ENCODE results near the gene CPN1. TPM values are rescaled to one million over a fixed set of nuclear protein-coding genes. Genes with fewer than 3 reads are reported as not detected.
A peak's percentile ranks its signal among the peaks of the same experiment; 100 is the strongest.

CPN1 gene
- total RNA-seq, 1 experiment from 2014 or later, result not detected

- Mint-ChIP-seq H3K27ac (ENCODE audit: low read depth, unreplicated experiment) (peak overlapping the region; percentile 79), H3K9me3 (ENCODE audit: unreplicated experiment) (no peaks in the 10 kb centered on the region), H3K36me3 (ENCODE audit: insufficient read depth, unreplicated experiment) (peaks cover 4% of the 10 kb centered on the region), H3K4me3 (ENCODE audit: unreplicated experiment) (peak overlapping the region; percentile 94), H3K27me3 (ENCODE audit: insufficient read depth, unreplicated experiment) (no peaks in the 10 kb centered on the region), H3K4me1 (ENCODE audit: insufficient read depth, unreplicated experiment) (peaks cover 45% of the 10 kb centered on the region)
- BruUV-seq (replicated peaks), result no TSS peak
- ChIA-PET POLR2A (interaction anchor here (0.6 to 23.3 kb wide), 14 partner anchors 13 to 352 kb away, joined by 3 to 547 read pairs (median 9); partner anchors contain the start of gene ERLIN1), CTCF (interaction anchor here (0.8 to 7.9 kb wide), 8 partner anchors 13 to 162 kb away, joined by 3 to 92 read pairs (median 8); no protein-coding TSS in a partner anchor)
- TF ChIP-seq, protein P1, sequence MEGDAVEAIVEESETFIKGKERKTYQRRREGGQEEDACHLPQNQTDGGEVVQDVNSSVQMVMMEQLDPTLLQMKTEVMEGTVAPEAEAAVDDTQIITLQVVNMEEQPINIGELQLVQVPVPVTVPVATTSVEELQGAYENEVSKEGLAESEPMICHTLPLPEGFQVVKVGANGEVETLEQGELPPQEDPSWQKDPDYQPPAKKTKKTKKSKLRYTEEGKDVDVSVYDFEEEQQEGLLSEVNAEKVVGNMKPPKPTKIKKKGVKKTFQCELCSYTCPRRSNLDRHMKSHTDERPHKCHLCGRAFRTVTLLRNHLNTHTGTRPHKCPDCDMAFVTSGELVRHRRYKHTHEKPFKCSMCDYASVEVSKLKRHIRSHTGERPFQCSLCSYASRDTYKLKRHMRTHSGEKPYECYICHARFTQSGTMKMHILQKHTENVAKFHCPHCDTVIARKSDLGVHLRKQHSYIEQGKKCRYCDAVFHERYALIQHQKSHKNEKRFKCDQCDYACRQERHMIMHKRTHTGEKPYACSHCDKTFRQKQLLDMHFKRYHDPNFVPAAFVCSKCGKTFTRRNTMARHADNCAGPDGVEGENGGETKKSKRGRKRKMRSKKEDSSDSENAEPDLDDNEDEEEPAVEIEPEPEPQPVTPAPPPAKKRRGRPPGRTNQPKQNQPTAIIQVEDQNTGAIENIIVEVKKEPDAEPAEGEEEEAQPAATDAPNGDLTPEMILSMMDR (IDR thresholded peaks at IDR 0.05; ENCODE audit: unreplicated experiment), result no peak
- intact Hi-C loops (cut with micrococcal nuclease), result loop anchor here (5.0 to 10.0 kb wide), 3 partner anchors 40 to 177 kb away; partner anchors contain the start of gene ERLIN1
- DNase-seq (ENCODE audit: unreplicated experiment), result no peak
Measured at GRCh38 chr10:100007231-100008141, 74.2 kb downstream of the CPN1 start.

GRCh38 chr10:100006243-100006886 is 75.3 kb downstream of the CPN1 start:
- peak; percentile 91 for DNase-seq (ENCODE audit: unreplicated experiment)
- H3K27me3 Mint-ChIP-seq (ENCODE audit: insufficient read depth, unreplicated experiment), result no peaks in the 10 kb centered on the region
- H3K4me1 Mint-ChIP-seq (ENCODE audit: insufficient read depth, unreplicated experiment), result peaks cover 52% of the 10 kb centered on the region
- peak overlapping the region; percentile 94 for H3K4me3 Mint-ChIP-seq (ENCODE audit: unreplicated experiment)
- intact Hi-C loops (cut with micrococcal nuclease), result loop anchor here (1.0 to 10.0 kb wide), 4 partner anchors 29 to 178 kb away; partner anchors contain the start of gene ERLIN1
- POLR2A ChIA-PET, result interaction anchor here (0.7 to 23.3 kb wide), 15 partner anchors 10 to 351 kb away, joined by 3 to 547 read pairs (median 7); partner anchors contain the start of genes COX15, CUTC and ERLIN1
- CTCF ChIA-PET, result interaction anchor here (0.6 to 7.9 kb wide), 8 partner anchors 23 to 628 kb away, joined by 3 to 92 read pairs (median 4); no protein-coding TSS in a partner anchor
- no TSS peak for BruUV-seq (replicated peaks)
- H3K27ac Mint-ChIP-seq (ENCODE audit: low read depth, unreplicated experiment), result peak overlapping the region; percentile 91
- no peaks in the 10 kb centered on the region for H3K9me3 Mint-ChIP-seq (ENCODE audit: unreplicated experiment)
- TF ChIP-seq, protein P1 (IDR thresholded peaks at IDR 0.05; ENCODE audit: unreplicated experiment), result no peak
- H3K36me3 Mint-ChIP-seq (ENCODE audit: insufficient read depth, unreplicated experiment), result peaks cover 4% of the 10 kb centered on the region

- Mint-ChIP-seq H3K4me3 (ENCODE audit: unreplicated experiment) (peak overlapping the region; percentile 94), H3K4me1 (ENCODE audit: insufficient read depth, unreplicated experiment) (peaks cover 44% of the 10 kb centered on the region), H3K9me3 (ENCODE audit: unreplicated experiment) (no peaks in the 10 kb centered on the region), H3K27ac (ENCODE audit: low read depth, unreplicated experiment) (peak overlapping the region; percentile 91), H3K36me3 (ENCODE audit: insufficient read depth, unreplicated experiment) (peaks cover 4% of the 10 kb centered on the region), H3K27me3 (ENCODE audit: insufficient read depth, unreplicated experiment) (no peaks in the 10 kb centered on the region)
- no TSS peak for BruUV-seq (replicated peaks)
- TF ChIP-seq, protein P1 (IDR thresholded peaks at IDR 0.05; ENCODE audit: unreplicated experiment), result no peak
- DNase-seq (ENCODE audit: unreplicated experiment), result no peak
- ChIA-PET CTCF (interaction anchor here (1.2 to 7.9 kb wide), 4 partner anchors 21 to 41 kb away, joined by 4 to 92 read pairs (median 30); no protein-coding TSS in a partner anchor), POLR2A (interaction anchor here (1.2 to 23.3 kb wide), 6 partner anchors 8 to 99 kb away, joined by 3 to 547 read pairs (median 16); no protein-coding TSS in a partner anchor)
- intact Hi-C loops (cut with micrococcal nuclease), result loop anchor here (5.0 to 10.0 kb wide), 3 partner anchors 38 to 180 kb away; partner anchors contain the start of gene ERLIN1
Measured at GRCh38 chr10:100004805-100005510, 76.7 kb downstream of the CPN1 start.
